Mucosa of descending colon (tissue), 3 donors: ENCODE measurements around the gene PHAF1. TPM values are rescaled to one million over a fixed set of nuclear protein-coding genes. Genes with fewer than 3 reads are reported as not detected.

Source experiments
- ATAC-seq: fragments of 200-7000 bp; cut with Tn5 transposase; one replicate; pipeline ENCODE4 v1.9.1; 2020; ENCODE audit warnings: mild to moderate bottlenecking, moderate library complexity
- DNase-seq, 3 donors: peaks; one replicate each; pipeline ENCODE4 v3.0.0-alpha.2; 2020
- H3K36me3 ChIP-seq: fragments of 200-600 bp; one replicate; pipeline ENCODE4 v1.8.0; 2021; ENCODE audit warnings: low read depth, mild to moderate bottlenecking
- H3K4me1 ChIP-seq: fragments of 200-600 bp; one replicate; pipeline ENCODE4 v1.8.0; 2021; ENCODE audit warnings: low read depth, mild to moderate bottlenecking
- H3K4me3 ChIP-seq: fragments of 200-600 bp; one replicate; pipeline ENCODE4 v1.8.0; 2021; ENCODE audit warnings: mild to moderate bottlenecking
- H3K9me3 ChIP-seq: fragments of 200-600 bp; one replicate; pipeline ENCODE4 v1.8.0; 2021; ENCODE audit warnings: mild to moderate bottlenecking
- intact Hi-C, 2 donors: fragments of 100-400 bp; cut with DNase I in 1 of 2; cut with micrococcal nuclease in 1 of 2; formaldehyde crosslinking; loops; one replicate each; pipeline versions ENCODE4 v1.11.0 to v1.11.1; 2022; cut with DNase I, micrococcal nuclease
- total RNA-seq, 3 donors: library from RNA; stranded (reverse); fragmentation: NEBNext Ultra II Directional in 2 of 3; extraction: Animal tissue kit (Norgen Biotek cat#: 25700) in 2 of 3; gene quantifications; one replicate each; pipeline versions ENCODE4 v1.2.1 to v1.2.4, GENCODE V29; 2021 to 2023
- TF ChIP-seq, protein P1 (sequence below): fragments of 200-600 bp; IDR thresholded peaks from one replicate; pipeline ENCODE4 v1.8.0; 2022; ENCODE audit warnings: antibody characterized with exemption, mild to moderate bottlenecking
- donor health status: DM: no; HTN: no; CAD: no; lungs with moderate emphysema.
- donor health status: DM: no; HTN: no; CAD: no.
- donor health status: DM: no; HTN: yes; CAD: no.

PHAF1 gene
- total RNA-seq, 3 donors from 2014 or later = 13.3 to 15.7 (median 13.6) TPM

DNA sequence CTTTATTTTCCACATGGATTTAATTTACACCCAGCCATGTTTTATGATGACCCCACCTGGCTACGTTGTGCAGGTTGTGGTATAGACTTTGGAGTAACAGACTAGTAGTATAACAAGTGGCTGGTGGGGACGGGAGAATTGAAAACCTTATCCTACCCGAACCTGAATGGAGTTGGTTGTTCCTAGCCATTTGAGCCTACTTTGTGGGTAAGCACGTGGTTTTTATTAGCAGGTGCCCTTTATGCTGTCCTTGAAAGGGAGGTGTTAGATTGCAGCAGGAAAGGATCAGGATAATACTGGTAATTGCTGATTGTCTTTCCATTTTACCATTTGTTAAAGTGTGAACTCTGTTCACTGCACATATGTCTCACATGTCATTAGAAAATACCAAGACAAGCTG is 31.9 kb upstream of the PHAF1 start:
- no peak overlapping the region for H3K4me3 ChIP-seq
- no peaks in the 10 kb centered on the region for H3K4me1 ChIP-seq
- peaks cover 3% of the 10 kb centered on the region for H3K36me3 ChIP-seq
- DNase-seq (no peak), ATAC-seq (no peak)
- TF ChIP-seq, protein P1, sequence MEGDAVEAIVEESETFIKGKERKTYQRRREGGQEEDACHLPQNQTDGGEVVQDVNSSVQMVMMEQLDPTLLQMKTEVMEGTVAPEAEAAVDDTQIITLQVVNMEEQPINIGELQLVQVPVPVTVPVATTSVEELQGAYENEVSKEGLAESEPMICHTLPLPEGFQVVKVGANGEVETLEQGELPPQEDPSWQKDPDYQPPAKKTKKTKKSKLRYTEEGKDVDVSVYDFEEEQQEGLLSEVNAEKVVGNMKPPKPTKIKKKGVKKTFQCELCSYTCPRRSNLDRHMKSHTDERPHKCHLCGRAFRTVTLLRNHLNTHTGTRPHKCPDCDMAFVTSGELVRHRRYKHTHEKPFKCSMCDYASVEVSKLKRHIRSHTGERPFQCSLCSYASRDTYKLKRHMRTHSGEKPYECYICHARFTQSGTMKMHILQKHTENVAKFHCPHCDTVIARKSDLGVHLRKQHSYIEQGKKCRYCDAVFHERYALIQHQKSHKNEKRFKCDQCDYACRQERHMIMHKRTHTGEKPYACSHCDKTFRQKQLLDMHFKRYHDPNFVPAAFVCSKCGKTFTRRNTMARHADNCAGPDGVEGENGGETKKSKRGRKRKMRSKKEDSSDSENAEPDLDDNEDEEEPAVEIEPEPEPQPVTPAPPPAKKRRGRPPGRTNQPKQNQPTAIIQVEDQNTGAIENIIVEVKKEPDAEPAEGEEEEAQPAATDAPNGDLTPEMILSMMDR = no peak
- no peaks in the 10 kb centered on the region for H3K9me3 ChIP-seq
- intact Hi-C loops = no loop called here

DNA sequence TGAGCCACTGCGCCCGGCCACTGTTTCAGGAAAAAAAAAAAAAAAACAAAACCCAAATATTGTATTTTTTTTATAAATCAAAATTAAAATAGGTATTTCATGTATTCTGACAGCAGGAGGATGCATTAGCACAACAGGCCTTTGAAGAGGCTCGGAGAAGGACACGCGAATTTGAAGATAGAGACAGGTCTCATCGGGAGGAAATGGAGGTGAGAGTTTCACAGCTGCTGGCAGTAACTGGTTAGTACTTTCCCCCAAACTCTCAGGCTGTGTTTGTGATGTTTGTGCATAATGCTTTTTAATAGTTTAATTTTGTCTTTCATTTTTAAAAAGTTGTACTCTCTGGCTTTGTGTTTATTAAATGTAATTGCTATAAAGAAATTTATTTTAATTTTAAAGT is 27.6 kb upstream of the PHAF1 start:
- intact Hi-C loops = no loop called here
- no peaks in the 10 kb centered on the region for H3K4me1 ChIP-seq
- no peak for ATAC-seq
- DNase-seq = no peak
- no peak overlapping the region for H3K4me3 ChIP-seq
- H3K36me3 ChIP-seq = no peaks in the 10 kb centered on the region
- TF ChIP-seq, protein P1 = no peak
- H3K9me3 ChIP-seq = no peaks in the 10 kb centered on the region

DNA sequence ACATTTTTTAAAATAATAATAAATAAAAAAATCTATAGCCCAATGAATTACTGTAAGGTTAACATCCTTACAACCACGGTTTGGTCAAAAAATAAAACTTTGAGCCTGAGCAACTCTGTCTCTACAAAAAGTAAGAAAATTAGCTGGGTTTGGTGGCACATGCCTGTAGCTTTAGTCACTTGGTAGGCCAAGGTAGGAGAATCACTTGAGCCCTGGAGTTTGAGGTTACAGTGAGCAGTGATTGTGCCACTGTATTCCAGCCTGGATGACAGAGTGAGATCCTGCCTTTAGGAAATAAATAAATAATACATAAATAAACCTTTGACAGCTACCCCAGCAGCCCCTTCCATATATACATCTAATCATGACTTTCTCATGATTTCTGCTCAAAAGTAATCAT is 26.9 kb upstream of the PHAF1 start:
- Histone ChIP-seq H3K4me1 (no peaks in the 10 kb centered on the region), H3K4me3 (no peak overlapping the region), H3K9me3 (no peaks in the 10 kb centered on the region), H3K36me3 (no peaks in the 10 kb centered on the region)
- ATAC-seq (no peak), DNase-seq (no peak)
- intact Hi-C loops = no loop called here
- TF ChIP-seq, protein P1 = no peak

DNA sequence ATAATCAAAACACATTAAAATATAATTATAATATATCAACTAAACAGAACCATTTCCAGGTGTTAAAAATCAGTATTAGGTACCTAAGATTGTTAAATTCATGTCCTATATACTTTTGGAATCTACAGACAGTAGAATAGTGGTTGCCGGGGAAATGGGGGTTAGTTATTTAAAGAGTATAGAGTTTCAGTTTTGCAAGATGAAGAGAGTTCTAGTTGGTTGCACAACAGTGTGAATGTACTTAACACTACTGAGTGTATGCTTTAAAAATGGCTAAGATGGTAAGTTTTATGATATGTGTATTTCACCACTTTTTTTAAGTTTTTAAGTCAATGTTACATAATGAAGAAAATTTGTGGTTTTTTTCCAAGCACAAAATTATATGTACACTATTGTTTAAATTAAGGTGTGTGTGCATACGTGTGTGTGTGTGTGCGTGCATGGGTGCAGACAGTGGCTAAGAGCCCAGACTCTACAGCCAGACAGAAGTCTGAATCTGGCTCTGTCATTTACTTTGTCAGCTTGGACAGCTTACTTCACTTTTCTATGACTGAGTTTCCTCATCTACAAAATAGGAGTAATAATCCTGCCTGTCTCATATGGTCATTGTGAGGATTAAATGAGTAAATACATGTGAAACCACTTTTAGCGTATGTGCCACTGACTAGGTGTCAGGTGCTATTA is 25.3 kb upstream of the PHAF1 start:
- no peak for ATAC-seq
- H3K4me1 ChIP-seq = no peaks in the 10 kb centered on the region
- intact Hi-C loops = no loop called here
- DNase-seq = no peak
- H3K36me3 ChIP-seq = no peaks in the 10 kb centered on the region
- H3K4me3 ChIP-seq = no peak overlapping the region
- TF ChIP-seq, protein P1 = no peak
- H3K9me3 ChIP-seq = no peaks in the 10 kb centered on the region

DNA sequence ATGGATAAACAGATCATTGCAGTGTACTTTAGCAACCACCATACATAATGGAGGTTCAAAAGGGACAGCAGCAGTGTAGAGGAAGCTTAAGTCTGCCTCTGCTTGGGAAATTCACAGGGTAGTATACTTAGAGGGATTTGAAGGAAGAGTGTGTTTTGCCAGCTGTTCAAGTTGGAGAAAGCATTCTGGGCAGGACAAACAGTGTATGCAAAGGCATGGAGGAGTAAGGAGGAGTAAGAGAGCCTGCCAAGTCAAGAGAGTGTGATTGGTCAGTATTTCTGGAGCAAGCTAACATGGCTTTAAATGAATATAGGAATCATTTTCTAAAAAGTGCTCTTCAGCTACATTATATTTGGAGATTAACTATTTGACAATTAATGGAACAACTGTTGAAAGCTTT is 22.9 kb upstream of the PHAF1 start:
- DNase-seq = no peak
- TF ChIP-seq, protein P1 = no peak
- intact Hi-C loops = no loop called here
- H3K36me3 ChIP-seq = no peaks in the 10 kb centered on the region
- no peak for ATAC-seq
- no peaks in the 10 kb centered on the region for H3K9me3 ChIP-seq
- no peak overlapping the region for H3K4me3 ChIP-seq
- no peaks in the 10 kb centered on the region for H3K4me1 ChIP-seq

DNA sequence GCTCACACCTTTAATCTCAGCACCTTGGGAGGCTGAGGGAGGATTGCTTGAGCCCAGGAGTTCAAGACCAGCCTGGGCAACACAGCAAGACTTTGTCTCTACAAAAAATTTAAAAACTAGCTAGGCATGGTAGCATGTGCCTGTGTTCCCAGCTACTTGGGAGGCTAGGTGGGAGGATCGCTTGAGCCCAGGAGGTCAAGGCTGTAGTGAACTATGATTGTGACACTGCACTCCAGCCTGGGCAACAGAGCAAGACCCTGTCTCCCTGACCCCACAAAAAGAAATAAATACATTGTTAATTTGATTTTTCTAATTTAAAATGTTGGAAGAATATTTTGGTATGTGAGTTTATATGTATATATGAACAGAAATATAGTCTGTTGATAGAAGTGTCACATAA is 22.4 kb upstream of the PHAF1 start:
- no peak for ATAC-seq
- H3K9me3 ChIP-seq = no peaks in the 10 kb centered on the region
- H3K36me3 ChIP-seq = no peaks in the 10 kb centered on the region
- intact Hi-C loops = no loop called here
- DNase-seq = no peak
- no peak overlapping the region for H3K4me3 ChIP-seq
- no peaks in the 10 kb centered on the region for H3K4me1 ChIP-seq
- TF ChIP-seq, protein P1 = no peak
